NCI-H460 (cell line): ENCODE results near the gene ELOVL1. TPM values are rescaled to one million over a fixed set of nuclear protein-coding genes. Genes with fewer than 3 reads are reported as not detected.
"Not testable (repeated sequence)": the region's sequence is repeated elsewhere in the genome, so short reads cannot be mapped to it uniquely, and the experiment has no call there.

ENCODE experiments used
- DNase-seq: peaks from one replicate; pipeline ENCODE4 v3.0.0-alpha.2; 2016; ENCODE audit warnings: low read depth; ENCODE audit errors: extremely low read depth
- total RNA-seq: library from RNA; depleted of rRNA; stranded (reverse); fragments of >200 nt; shearing (Covaris generic); gene quantifications from 2 replicates; pipeline ENCODE4 v1.2.3, GENCODE V29; 2014

The ELOVL1 gene
- total RNA-seq, 1 experiment from 2014 or later, result 69.5 TPM

GRCh38 chr1:43382027-43382779 is 14.4 kb upstream of the ELOVL1 start:
- no peak for DNase-seq

DNA sequence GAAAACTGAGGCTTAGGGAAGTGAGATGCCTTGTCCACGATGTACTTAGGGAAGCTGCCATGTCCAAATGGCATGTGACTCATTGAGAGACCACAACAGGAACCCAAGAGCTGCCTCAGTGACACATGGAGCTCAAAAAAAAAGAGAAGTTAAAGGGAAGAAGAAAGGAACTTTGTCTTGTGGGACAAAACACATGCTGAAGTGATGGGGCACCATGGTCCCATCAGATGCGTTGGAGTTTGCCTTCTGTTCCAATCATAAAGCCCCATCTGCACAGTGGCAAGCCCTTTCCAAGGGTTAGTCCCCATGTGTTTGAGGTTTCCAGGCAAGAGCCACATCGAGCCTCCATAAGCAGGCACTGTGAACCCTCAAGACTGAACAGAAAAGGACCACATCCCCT is 13.8 kb upstream of the ELOVL1 start:
- DNase-seq, result no peak

- no peak for DNase-seq
These were observed 11.7 kb upstream of the ELOVL1 start for GRCh38 chr1:43379476-43379875.

DNA sequence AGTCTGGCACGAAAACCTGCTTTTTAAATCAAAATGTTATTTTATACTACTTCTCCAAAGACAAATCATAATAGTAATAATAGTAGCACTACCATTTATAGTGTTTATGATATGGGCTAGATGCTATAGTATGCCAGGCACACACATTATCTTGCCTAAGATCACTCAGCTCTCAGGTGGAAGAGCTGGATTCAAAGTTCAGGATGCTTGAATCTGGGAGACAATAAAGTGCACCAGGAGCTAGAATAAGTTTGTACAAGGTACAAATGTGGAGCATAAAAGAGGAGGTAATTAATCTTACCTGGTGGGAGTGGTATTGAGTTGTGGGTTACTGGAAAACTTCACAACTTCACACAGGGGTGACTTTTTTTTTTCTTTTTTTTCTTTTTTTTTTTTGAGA is 10.0 kb upstream of the ELOVL1 start:
- DNase-seq, result no peak

DNA sequence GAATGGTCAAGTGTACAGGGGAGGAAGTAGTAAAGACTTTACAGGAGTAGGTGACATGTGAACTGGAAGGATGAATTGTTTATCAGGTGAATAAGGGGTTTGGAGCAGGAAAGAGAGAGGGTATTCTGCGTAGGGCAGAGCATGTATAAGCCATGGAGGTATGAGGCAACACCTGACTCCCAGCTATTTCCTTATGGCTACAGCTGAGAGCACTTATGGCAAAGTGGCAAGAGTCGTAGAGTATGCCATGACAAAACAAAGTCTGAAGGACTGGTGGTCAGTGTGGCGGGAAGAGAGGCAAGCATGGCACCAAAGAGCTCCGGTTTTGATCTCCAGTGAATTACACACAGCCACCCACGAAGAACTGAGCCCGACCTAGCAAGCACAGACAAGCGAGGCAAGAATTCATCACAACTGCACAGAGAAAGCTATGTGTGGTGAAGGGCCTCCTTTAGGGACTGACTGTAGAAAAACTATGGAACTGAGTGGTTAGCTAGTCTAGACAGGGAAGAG is 9.0 kb upstream of the ELOVL1 start:
- DNase-seq, result no peak

DNA sequence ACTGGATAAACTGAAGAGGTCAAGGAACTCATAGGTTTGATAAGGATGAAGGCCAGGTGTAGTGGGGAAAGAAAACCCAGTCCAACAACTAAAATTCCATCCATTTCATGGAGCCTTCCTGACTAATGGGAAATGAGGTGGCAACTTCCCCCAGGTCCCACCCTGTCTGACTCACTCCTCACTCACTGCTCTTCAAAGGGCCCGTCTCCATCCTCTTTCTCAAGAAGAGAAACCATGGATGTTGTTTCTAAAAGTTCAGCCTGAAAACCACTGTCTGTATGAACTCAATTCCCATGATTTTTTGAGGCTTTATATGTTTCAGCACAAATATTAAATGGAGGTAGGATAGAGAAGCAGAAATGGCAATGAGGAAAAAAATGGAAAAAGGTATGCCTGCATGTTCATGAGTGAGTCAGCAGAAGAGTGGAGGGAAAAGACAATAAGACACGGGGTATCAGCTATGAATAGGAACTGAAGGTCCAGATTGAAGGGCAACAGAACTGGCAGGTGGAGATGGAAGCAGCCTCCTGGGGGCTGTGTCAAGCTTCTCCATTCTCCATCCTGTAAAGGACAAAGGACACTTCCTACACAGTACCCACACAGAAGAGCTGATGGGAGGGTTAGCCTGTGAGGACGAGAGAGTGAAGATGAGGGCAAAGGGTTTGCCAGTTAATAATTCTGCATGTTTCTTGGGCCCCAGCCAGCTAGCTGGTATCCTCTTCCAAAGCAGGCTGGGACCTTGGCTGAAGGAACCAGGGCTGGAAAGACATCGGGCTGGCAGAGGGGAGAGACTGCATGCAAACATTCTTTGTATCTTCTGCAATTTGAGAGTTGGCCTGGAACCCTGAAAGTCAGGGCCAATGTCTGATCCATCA is 5.5 kb upstream of the ELOVL1 start:
- DNase-seq, result peak; percentile 54

- no peak for DNase-seq
These were observed 4.4 kb upstream of the ELOVL1 start for GRCh38 chr1:43372172-43372571.

DNA sequence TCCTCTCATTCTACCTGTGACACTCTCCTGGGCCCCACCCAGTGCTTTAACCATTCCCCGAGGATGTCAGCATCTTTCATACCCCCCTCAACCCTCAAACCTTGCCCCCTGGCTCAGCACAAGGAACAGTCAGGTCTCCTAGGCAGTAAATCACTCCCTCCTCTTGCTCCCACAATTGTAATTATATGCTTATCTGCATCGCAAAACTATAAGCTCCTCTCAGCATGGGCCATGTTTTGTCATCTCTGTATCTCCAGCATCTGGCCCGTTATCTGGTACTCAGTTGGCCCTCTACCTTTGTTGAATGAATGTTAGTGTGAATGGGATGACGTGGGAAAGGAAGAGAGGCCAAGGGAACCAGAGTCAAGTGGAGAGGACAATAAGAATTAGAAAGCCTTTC is 2.8 kb upstream of the ELOVL1 start:
- DNase-seq, result no peak

GRCh38 chr1:43369779-43370178 is 2.0 kb upstream of the ELOVL1 start:
- not testable (repeated sequence) for DNase-seq

DNA sequence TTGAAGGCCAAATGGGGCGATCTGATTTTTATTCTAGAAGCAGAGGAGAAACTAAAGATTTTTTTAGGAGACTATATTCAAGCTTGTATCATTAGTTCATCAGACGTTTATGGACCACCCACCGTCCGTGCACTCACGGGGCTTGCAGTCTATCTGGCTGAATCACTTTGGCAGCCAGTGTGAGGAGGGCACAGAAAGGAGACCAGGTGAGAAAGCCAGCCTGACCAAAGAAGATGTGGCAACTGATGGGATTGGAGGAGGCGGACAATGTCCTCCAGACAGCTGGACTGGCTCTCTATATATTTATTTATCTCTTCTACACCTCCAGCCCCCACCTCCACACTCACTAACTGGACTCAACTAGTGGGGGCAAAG is 822 bp upstream of the ELOVL1 start:
- no peak for DNase-seq

GRCh38 chr1:43367026-43367903 is 546 bp downstream of the ELOVL1 start:
- DNase-seq, result no peak

DNA sequence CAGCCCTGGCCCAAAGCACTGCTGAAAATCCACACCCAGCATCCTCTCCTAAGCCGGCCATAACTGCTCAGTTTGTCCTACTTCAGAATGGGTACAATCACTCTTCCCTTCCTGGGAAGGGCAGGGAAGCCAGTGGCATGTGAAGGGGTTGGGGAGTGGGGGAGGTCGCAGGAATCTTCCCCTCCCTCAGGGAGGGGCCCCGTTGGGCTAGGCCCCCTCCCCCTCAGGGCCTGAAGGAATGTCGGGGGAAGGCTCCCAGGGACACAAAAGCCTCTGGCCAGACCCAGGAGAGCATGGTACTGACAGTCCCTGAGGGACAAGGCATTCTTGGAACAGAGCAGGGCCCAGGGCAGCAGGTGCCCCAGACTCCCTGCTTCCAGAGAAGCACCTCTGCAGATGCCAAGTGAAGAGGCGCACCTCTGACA is 1.2 kb downstream of the ELOVL1 start:
- DNase-seq, result no peak

- no peak for DNase-seq
These were observed 1.6 kb downstream of the ELOVL1 start for GRCh38 chr1:43366179-43366578.

DNA sequence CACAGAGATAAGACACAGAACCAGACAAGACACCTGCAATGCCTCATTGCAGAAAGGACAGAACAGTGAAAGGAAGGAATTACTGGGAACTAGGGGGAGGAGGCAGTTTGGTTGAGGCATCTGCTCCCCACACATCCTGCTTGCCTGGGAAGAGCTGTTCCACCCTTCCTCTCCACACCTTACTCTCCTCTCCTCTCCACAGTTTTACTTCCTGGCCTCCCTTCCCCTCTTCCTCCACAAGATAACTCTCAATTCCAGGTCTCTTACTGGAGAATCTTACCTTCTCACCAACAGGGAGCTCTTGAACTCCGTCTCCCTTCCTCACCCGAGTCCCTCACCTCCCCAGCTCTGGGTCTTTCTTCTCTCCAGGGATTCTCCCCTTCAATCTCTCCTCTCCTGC is 2.1 kb downstream of the ELOVL1 start:
- DNase-seq, result no peak

GRCh38 chr1:43363935-43364525 is 3.8 kb downstream of the ELOVL1 start:
- DNase-seq, result no peak

- no peak for DNase-seq
These were observed 4.4 kb downstream of the ELOVL1 start for GRCh38 chr1:43363283-43363934.

DNA sequence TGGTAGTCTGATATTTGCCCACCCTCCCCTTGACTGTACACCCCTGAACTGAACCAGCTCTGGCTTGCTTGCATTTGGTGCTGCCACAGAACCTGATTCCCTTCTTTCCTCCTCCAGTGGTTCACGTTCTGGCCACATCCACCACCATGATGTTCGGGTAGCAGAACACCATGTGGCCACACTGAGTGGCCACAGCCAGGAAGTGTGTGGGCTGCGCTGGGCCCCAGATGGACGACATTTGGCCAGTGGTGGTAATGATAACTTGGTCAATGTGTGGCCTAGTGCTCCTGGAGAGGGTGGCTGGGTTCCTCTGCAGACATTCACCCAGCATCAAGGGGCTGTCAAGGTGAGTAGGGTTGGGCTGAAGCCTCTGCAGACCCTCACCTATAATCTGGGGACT is 7.2 kb downstream of the ELOVL1 start:
- no peak for DNase-seq

DNA sequence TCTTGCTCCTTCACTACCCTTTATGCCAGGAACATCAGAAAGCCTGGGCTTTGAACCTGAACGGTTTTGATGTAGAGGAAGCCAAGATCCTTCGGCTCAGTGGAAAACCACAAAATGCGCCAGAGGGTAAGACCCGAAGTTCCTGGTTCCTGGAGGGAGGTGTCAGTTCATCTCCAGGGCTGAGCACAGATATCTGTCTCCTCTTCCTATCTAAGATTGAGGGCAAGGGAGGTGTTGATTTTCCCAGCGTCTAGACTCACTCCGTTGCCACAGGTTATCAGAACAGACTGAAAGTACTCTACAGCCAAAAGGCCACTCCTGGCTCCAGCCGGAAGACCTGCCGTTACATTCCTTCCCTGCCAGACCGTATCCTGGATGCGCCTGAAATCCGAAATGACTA is 8.1 kb downstream of the ELOVL1 start:
- DNase-seq, result no peak

DNA sequence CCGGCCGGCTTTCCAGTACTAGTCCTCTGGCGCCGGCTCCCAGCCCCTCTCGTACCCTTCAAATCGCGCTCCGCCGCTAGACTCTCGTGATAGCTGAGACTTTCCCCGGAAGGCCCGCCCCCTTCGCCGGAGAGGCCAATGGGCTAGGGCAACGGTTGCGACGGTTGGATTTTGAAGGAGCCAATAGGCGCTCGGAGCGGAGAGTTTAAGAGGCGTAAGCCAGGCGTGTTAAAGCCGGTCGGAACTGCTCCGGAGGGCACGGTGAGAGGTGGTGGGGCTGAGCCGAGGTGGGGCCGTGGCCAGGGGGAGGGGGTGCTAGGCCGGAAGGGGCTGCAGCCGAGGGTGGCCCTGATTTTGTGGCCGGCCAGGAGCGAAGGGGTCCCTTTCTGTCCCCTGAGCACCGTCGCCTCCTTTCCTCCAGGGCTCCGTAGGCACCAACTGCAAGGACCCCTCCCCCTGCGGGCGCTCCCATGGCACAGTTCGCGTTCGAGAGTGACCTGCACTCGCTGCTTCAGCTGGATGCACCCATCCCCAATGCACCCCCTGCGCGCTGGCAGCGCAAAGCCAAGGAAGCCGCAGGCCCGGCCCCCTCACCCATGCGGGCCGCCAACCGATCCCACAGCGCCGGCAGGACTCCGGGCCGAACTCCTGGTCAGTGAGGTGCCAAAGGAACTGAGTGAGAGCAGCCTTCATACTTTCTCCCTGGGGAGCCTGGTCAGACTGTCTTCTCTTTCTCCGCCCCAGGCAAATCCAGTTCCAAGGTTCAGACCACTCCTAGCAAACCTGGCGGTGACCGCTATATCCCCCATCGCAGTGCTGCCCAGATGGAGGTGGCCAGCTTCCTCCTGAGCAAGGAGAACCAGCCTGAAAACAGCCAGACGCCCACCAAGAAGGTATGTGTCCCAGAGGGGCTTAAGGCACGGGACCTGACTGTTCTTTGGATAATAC is 8.8 kb downstream of the ELOVL1 start, which contains the start of gene CDC20:
CDC20 (plus strand) TSS at position 236 of the 948 bp plus-strand sequence; CDS start at position 471, 235 bp downstream.
- peak; percentile 96 for DNase-seq
